ENCODE data around the gene FAM187B. TPM values are rescaled to one million over a fixed set of nuclear protein-coding genes. Genes with fewer than 3 reads are reported as not detected.

Gene FAM187B
- total and polyA plus RNA-seq, 2 of the 8 experiments (the other 6 are each of a cell fraction or from before 2014, with no cell fraction given), result not detected

- no peak overlapping the region for H4K8ac ChIP-seq (ENCODE audit: extremely low read depth, insufficient read depth, low read length)
- peak overlapping the region; percentile 18 for H4K91ac ChIP-seq (replicated peaks; ENCODE audit: insufficient read length, low read length)
- no peaks in the 10 kb centered on the region; the same call in 1 of the 2 replicates for H3K23me2 ChIP-seq (ENCODE audit: low read depth, low read length)
- no peak overlapping the region for H4K5ac ChIP-seq (ENCODE audit: insufficient read length, low read depth, low read length)
- H3K4me1 ChIP-seq (replicated peaks in 1 of 4; ENCODE audit: control insufficient read depth in 3 of 4, insufficient read depth in 4 of 4, low read length in 3 of 4), result peaks cover 9 to 30% (median 16%) of the 10 kb centered on the region in 4 experiments
- peak overlapping the region; percentile 18 for H2BK120ac ChIP-seq (replicated peaks; ENCODE audit: low read depth, low read length)
- H3K23ac ChIP-seq (ENCODE audit: insufficient read length), result no peak overlapping the region
- peak overlapping the region; percentile 33 for H3K18ac ChIP-seq (ENCODE audit: extremely low read depth, low read length)
- CTCF ChIA-PET (ENCODE audit: partially characterized antibody), result interaction anchor here (0.8 to 1.1 kb wide), 2 partner anchors 32 to 151 kb away, joined by 3 read pairs; no protein-coding TSS in a partner anchor
- DNase-seq (ENCODE audit: low read depth in 1 of 2, low spot score in 2 of 2), result no peak
- H3K9ac ChIP-seq (replicated peaks in 1 of 4; ENCODE audit: extremely low read depth in 1 of 4, low read depth in 3 of 4, low read length in 3 of 4), result no peak overlapping the region
- H2AK5ac ChIP-seq (ENCODE audit: low read depth, low read length), result no peak overlapping the region
- H3K14ac ChIP-seq (ENCODE audit: insufficient read length), result no peak overlapping the region
- H3K4me2 ChIP-seq (ENCODE audit: insufficient read depth in 1 of 2, low read depth in 2 of 2, low read length in 2 of 2), result 0 out of 4 replicates have a peak overlapping the region, but pooled peaks of 1 of the 2 experiments have one; percentile 3
- no peaks in the 10 kb centered on the region for H3K27me3 ChIP-seq (replicated peaks in 1 of 4; ENCODE audit: control insufficient read depth in 3 of 4, extremely low read depth in 1 of 4, insufficient read depth in 3 of 4, low read length in 3 of 4)
- no peak overlapping the region for H3K4me3 ChIP-seq (ENCODE audit: extremely low read depth in 1 of 4, insufficient read depth in 2 of 4, low read depth in 3 of 4, low read length in 4 of 4)
- no peaks in the 10 kb centered on the region for H3K79me1 ChIP-seq (ENCODE audit: low read depth, low read length)
- WGBS, 2 experiments (ENCODE audit: extremely low coverage in 1 of 2, insufficient coverage in 1 of 2, insufficient read length in 1 of 2, insufficient replicate concordance in 2 of 2, low coverage in 1 of 2, low lambda C conversion rate in 2 of 2, missing lambda C conversion rate in 1 of 2), result 86% methylated on average over 6 of the region's 6 CpGs; no CpG with 5 or more reads in 1 of the 2 experiments
- no peak overlapping the region for H2BK12ac ChIP-seq (ENCODE audit: low read depth, low read length)
- no peak overlapping the region for H3K56ac ChIP-seq (replicated peaks; ENCODE audit: insufficient read length, low read depth, low read length)
- H3K9me3 ChIP-seq (ENCODE audit: insufficient read depth in 2 of 2, low read depth in 1 of 2, low read length in 1 of 2), result no peaks in the 10 kb centered on the region
- H2BK15ac ChIP-seq (ENCODE audit: low read length), result no peak overlapping the region; the same call in 1 of the 2 replicates
- H2BK5ac ChIP-seq (ENCODE audit: low read depth, low read length), result peak overlapping the region; percentile 88
- POLR2A ChIA-PET (ENCODE audit: partially characterized antibody), result interaction anchor here (1.0 to 1.7 kb wide), 4 partner anchors 15 to 305 kb away, joined by 3 to 5 read pairs (median 3); no protein-coding TSS in a partner anchor
- H3K4ac ChIP-seq (replicated peaks; ENCODE audit: insufficient read length, low read depth, low read length), result no peak overlapping the region
- no peaks in the 10 kb centered on the region; a peak in 1 of 8 replicates for H3K36me3 ChIP-seq (ENCODE audit: control insufficient read depth in 2 of 4, insufficient read depth in 4 of 4, low read length in 3 of 4)
- no peak overlapping the region for H3K27ac ChIP-seq (ENCODE audit: low read depth, low read length)
- H2BK20ac ChIP-seq (ENCODE audit: low read length), result peak overlapping the region; percentile 57; the same call in 1 of the 2 replicates
- H3K79me2 ChIP-seq (ENCODE audit: control insufficient read depth in 1 of 2, insufficient read depth in 2 of 2, low read length in 2 of 2), result no peaks in the 10 kb centered on the region
- no peak for FAIRE-seq
- H4K20me1 ChIP-seq (replicated peaks in 1 of 2; ENCODE audit: control insufficient read depth in 1 of 2, insufficient read depth in 2 of 2, low read length in 2 of 2), result no peaks in the 10 kb centered on the region
- peak overlapping the region; percentile 82 for H2AFZ ChIP-seq (ENCODE audit: low read length)
- TF ChIP-seq CHD1 (IDR thresholded peaks at IDR 0.05; ENCODE audit: low read depth, low read length), result no peak
- no peak for TF ChIP-seq TCF12 (IDR thresholded peaks at IDR 0.05; ENCODE audit: low read depth, low read length)
- no peak for TF ChIP-seq RBBP5 (IDR thresholded peaks at IDR 0.05; ENCODE audit: borderline replicate concordance, low read depth, low read length)
- no peak for TF ChIP-seq RFX5 (IDR thresholded peaks at IDR 0.05; ENCODE audit: borderline replicate concordance, low read depth, low read length)
- TF ChIP-seq KDM5A (IDR thresholded peaks at IDR 0.05; ENCODE audit: low read length), result no peak
- no peak for TF ChIP-seq CREB1 (IDR thresholded peaks at IDR 0.05)
- TF ChIP-seq SIX5 (IDR thresholded peaks at IDR 0.05; ENCODE audit: low read depth, low read length), result no peak
These were observed 22.7 kb downstream of the FAM187B start for GRCh38 chr19:35205733-35206323.
